Measurements from ENCODE around the gene C3orf33.

The C3orf33 gene

GRCh38 chr3:155790272-155790925 is 15.7 kb downstream of the C3orf33 start:
- Mint-ChIP-seq H3K9me3 (peaks cover 25% of the 10 kb centered on the region), H3K27me3 (ENCODE audit: low read depth) (no peaks in the 10 kb centered on the region), H3K27ac (no peak overlapping the region), H3K4me1 (no peaks in the 10 kb centered on the region), H3K4me3 (no peak overlapping the region), H3K36me3 (ENCODE audit: low read depth) (peaks cover 63% of the 10 kb centered on the region)
- TF ChIP-seq, protein P1, sequence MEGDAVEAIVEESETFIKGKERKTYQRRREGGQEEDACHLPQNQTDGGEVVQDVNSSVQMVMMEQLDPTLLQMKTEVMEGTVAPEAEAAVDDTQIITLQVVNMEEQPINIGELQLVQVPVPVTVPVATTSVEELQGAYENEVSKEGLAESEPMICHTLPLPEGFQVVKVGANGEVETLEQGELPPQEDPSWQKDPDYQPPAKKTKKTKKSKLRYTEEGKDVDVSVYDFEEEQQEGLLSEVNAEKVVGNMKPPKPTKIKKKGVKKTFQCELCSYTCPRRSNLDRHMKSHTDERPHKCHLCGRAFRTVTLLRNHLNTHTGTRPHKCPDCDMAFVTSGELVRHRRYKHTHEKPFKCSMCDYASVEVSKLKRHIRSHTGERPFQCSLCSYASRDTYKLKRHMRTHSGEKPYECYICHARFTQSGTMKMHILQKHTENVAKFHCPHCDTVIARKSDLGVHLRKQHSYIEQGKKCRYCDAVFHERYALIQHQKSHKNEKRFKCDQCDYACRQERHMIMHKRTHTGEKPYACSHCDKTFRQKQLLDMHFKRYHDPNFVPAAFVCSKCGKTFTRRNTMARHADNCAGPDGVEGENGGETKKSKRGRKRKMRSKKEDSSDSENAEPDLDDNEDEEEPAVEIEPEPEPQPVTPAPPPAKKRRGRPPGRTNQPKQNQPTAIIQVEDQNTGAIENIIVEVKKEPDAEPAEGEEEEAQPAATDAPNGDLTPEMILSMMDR (IDR thresholded peaks at IDR 0.05; ENCODE audit: unreplicated experiment in 3 of 3) = no peak

DNA sequence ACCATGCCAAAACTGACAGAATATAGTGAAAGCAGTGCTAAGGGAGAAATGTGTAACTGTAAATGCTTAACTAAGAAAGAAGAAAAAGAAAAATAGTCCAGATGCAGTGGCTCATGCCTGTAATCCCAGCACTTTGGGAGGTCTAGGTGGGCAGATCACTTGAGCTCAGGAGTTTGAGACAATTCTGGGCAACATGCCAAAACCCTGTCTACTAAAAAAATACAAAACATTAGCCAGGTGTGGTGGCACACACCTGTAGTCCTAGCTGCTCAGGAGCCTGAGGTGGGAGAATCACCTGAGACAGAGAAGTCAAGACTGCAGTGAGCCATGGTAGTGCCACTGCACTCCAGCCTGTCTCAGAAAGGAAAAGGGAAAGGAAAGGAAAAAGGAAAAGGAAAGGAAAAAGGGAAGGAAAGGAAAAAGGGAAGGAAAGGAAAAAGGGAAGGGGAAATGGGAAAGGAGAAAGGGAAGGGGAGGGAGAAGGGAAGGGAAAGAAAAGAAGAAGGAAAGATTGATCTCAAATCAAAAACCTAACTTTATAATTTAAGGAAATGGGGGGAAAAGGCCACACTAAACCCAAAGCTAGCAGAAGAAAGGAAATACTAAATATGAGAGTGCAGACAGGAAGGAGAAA is 20.3 kb downstream of the C3orf33 start:
- TF ChIP-seq, protein P1 (IDR thresholded peaks at IDR 0.05; ENCODE audit: unreplicated experiment in 3 of 3) = no peak
- H3K27me3 Mint-ChIP-seq (ENCODE audit: low read depth) = no peaks in the 10 kb centered on the region
- H3K4me1 Mint-ChIP-seq = no peaks in the 10 kb centered on the region
- H3K9me3 Mint-ChIP-seq = peaks cover 14% of the 10 kb centered on the region
- peaks cover 50% of the 10 kb centered on the region for H3K36me3 Mint-ChIP-seq (ENCODE audit: low read depth)
- no peak overlapping the region for H3K27ac Mint-ChIP-seq
- no peak overlapping the region for H3K4me3 Mint-ChIP-seq

DNA sequence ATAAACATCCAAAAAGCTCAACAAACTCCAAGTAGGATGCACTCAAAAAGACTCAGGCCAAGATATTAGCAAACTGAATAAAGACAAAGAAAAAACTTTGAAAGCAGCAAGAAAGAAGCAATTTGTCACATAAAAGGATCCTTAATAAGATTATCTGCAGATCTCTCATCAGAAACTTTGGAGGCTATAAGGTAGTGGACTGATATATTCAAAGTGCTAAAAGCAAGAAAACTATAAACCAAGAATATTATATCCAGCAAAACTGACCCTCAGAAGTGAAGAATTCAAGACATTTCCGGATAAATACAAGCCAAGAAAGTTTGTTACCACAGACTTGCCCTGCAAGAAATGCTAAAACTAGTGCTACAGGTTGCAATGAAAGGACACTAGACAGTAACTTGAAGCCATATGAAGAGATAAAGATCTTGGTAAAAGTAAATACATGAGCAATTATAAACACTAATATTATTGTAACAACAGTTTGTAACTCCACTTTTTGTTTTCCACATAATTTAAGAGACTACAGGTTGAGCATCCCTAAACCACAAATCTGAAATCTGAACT is 23.6 kb downstream of the C3orf33 start:
- H3K9me3 Mint-ChIP-seq = peaks cover 16% of the 10 kb centered on the region
- TF ChIP-seq, protein P1 (IDR thresholded peaks at IDR 0.05; ENCODE audit: unreplicated experiment in 3 of 3) = no peak
- peaks cover 61% of the 10 kb centered on the region for H3K36me3 Mint-ChIP-seq (ENCODE audit: low read depth)
- H3K27ac Mint-ChIP-seq = no peak overlapping the region
- H3K27me3 Mint-ChIP-seq (ENCODE audit: low read depth) = no peaks in the 10 kb centered on the region
- no peaks in the 10 kb centered on the region for H3K4me1 Mint-ChIP-seq
- H3K4me3 Mint-ChIP-seq = no peak overlapping the region

DNA sequence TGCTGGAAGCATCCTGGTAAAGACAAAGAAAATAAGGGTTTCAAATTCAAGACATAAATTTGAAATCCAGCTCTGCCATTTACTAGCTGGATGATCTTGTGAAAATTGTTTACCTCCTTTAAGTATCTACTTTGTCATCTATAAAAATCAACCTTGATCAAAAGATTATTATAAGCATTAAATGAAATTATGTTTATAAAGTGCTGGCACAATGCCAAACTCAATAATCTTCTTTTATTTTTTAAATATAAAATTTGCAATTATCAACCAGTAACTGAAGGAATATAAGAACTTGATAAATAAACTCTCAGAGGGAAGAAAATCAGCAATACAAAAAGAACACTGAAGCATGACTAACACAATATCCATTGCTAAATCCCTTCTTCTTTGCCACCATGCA is 25.8 kb downstream of the C3orf33 start:
- H3K36me3 Mint-ChIP-seq (ENCODE audit: low read depth) = peaks cover 57% of the 10 kb centered on the region
- no peak overlapping the region for H3K4me3 Mint-ChIP-seq
- TF ChIP-seq, protein P1 (IDR thresholded peaks at IDR 0.05; ENCODE audit: unreplicated experiment in 3 of 3) = no peak
- no peaks in the 10 kb centered on the region for H3K27me3 Mint-ChIP-seq (ENCODE audit: low read depth)
- H3K4me1 Mint-ChIP-seq = no peaks in the 10 kb centered on the region
- peaks cover 16% of the 10 kb centered on the region for H3K9me3 Mint-ChIP-seq
- H3K27ac Mint-ChIP-seq = no peak overlapping the region

- no peaks in the 10 kb centered on the region for H3K4me1 Mint-ChIP-seq
- H3K27me3 Mint-ChIP-seq (ENCODE audit: low read depth) = no peaks in the 10 kb centered on the region
- H3K27ac Mint-ChIP-seq = no peak overlapping the region
- TF ChIP-seq, protein P1 (IDR thresholded peaks at IDR 0.05; ENCODE audit: unreplicated experiment in 3 of 3) = no peak
- peaks cover 59% of the 10 kb centered on the region for H3K36me3 Mint-ChIP-seq (ENCODE audit: low read depth)
- peaks cover 16% of the 10 kb centered on the region for H3K9me3 Mint-ChIP-seq
- H3K4me3 Mint-ChIP-seq = no peak overlapping the region
These were observed 27.6 kb downstream of the C3orf33 start for GRCh38 chr3:155778462-155778861.
